ENCODE results near the gene YDJC. TPM values are rescaled to one million over a fixed set of nuclear protein-coding genes. Genes with fewer than 3 reads are reported as not detected.
A peak's percentile ranks its signal among the peaks of the same experiment; 100 is the strongest.

YDJC gene
- total and polyA plus RNA-seq, 9 of the 15 experiments (the other 6 are each of a cell fraction or from before 2014, with no cell fraction given), result 13.5 to 871 (median 164) TPM

DNA sequence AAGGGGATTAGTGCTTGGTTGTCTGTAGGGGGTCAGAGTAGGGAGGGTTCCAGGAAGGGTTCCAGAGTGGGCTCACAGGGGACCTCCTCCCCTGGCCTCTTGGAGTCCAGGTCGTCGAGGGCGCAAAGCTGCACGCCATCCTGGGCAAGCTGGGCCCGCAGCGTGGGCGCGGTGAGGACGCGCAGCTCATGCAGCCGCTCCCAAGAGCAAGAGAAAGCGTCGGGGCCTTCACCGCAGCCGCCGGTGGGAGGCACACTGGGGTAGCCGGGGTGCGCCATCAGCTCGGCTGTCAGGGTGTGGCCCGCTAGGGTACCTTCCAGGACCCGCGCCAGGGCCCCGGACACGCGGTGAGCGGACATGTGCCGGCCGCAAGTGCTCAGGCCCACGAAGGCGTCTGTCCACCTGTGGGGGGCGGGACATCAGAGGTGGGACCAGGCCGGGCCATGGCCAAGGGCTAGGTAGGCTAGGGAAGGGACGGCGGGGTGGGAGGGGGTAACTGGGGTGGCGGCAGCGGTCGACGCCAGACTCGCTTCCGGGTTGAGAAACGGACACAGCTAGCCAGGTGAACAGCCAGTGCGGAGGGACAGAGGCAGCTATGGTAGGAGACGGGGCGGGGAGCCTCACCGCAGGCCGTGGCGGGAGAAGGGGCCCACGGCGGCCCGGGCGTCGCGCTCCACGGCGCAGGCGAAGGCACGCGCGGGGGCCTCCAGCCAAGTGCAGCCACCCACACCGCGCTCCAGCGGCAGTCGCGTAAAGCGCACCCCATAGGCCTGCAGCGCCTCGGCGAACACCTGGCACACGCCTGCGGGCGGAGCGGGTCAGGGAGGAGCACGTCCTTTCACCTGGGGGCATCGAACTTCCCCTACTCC is 1.2 kb downstream of the YDJC start (continued):
- TF ChIP-seq, protein P1, sequence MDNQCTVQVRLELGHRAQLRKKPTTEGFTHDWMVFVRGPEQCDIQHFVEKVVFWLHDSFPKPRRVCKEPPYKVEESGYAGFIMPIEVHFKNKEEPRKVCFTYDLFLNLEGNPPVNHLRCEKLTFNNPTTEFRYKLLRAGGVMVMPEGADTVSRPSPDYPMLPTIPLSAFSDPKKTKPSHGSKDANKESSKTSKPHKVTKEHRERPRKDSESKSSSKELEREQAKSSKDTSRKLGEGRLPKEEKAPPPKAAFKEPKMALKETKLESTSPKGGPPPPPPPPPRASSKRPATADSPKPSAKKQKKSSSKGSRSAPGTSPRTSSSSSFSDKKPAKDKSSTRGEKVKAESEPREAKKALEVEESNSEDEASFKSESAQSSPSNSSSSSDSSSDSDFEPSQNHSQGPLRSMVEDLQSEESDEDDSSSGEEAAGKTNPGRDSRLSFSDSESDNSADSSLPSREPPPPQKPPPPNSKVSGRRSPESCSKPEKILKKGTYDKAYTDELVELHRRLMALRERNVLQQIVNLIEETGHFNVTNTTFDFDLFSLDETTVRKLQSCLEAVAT (IDR thresholded peaks at IDR 0.05), result no peak
- TF ChIP-seq, protein P2, sequence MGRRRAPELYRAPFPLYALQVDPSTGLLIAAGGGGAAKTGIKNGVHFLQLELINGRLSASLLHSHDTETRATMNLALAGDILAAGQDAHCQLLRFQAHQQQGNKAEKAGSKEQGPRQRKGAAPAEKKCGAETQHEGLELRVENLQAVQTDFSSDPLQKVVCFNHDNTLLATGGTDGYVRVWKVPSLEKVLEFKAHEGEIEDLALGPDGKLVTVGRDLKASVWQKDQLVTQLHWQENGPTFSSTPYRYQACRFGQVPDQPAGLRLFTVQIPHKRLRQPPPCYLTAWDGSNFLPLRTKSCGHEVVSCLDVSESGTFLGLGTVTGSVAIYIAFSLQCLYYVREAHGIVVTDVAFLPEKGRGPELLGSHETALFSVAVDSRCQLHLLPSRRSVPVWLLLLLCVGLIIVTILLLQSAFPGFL (CRISPR knock-in tag; IDR thresholded peaks at IDR 0.05), result no peak
- TF ChIP-seq, protein P3, sequence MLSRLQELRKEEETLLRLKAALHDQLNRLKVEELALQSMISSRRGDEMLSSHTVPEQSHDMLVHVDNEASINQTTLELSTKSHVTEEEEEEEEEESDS (CRISPR knock-in tag; IDR thresholded peaks at IDR 0.05), result no peak
- TF ChIP-seq, protein P4, sequence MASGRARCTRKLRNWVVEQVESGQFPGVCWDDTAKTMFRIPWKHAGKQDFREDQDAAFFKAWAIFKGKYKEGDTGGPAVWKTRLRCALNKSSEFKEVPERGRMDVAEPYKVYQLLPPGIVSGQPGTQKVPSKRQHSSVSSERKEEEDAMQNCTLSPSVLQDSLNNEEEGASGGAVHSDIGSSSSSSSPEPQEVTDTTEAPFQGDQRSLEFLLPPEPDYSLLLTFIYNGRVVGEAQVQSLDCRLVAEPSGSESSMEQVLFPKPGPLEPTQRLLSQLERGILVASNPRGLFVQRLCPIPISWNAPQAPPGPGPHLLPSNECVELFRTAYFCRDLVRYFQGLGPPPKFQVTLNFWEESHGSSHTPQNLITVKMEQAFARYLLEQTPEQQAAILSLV (tag; IDR thresholded peaks at IDR 0.05), result no peak
- no peak for TF ChIP-seq TSC22D4 (tag; IDR thresholded peaks at IDR 0.05)
- TF ChIP-seq NFXL1 (CRISPR knock-in tag; IDR thresholded peaks at IDR 0.05), result no peak
- TF ChIP-seq SP1 (CRISPR knock-in tag; IDR thresholded peaks at IDR 0.05), result no peak
- no peak for TF ChIP-seq TEAD1 (CRISPR knock-in tag; IDR thresholded peaks at IDR 0.05)
- TF ChIP-seq, protein P5, sequence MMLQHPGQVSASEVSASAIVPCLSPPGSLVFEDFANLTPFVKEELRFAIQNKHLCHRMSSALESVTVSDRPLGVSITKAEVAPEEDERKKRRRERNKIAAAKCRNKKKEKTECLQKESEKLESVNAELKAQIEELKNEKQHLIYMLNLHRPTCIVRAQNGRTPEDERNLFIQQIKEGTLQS (IDR thresholded peaks at IDR 0.05), result no peak
- TF ChIP-seq, protein P5 (CRISPR knock-in tag; conservative IDR thresholded peaks at IDR 0.05), result no peak; the same call in 1 of the 2 replicates
- no peak for TF ChIP-seq HNRNPLL (IDR thresholded peaks at IDR 0.05; ENCODE audit: low read depth, low read length, poor library complexity, severe bottlenecking)
- TF ChIP-seq, protein P6, sequence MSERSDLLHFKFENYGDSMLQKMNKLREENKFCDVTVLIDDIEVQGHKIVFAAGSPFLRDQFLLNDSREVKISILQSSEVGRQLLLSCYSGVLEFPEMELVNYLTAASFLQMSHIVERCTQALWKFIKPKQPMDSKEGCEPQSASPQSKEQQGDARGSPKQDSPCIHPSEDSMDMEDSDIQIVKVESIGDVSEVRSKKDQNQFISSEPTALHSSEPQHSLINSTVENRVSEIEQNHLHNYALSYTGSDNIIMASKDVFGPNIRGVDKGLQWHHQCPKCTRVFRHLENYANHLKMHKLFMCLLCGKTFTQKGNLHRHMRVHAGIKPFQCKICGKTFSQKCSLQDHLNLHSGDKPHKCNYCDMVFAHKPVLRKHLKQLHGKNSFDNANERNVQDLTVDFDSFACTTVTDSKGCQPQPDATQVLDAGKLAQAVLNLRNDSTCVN (CRISPR knock-in tag; IDR thresholded peaks at IDR 0.05), result no peak
- TF ChIP-seq ZNF165 (CRISPR knock-in tag; IDR thresholded peaks at IDR 0.05; ENCODE audit: borderline replicate concordance), result no peak
- TF ChIP-seq MBD2 (IDR thresholded peaks at IDR 0.05; ENCODE audit: borderline replicate concordance, low read depth), result no peak
- peak; percentile 93 for TF ChIP-seq MYC (IDR thresholded peaks at IDR 0.05; ENCODE audit: low read depth, low read length)
- TF ChIP-seq MYC (CRISPR knock-in tag; IDR thresholded peaks at IDR 0.05; ENCODE audit: borderline replicate concordance, low read depth), result no peak
- TF ChIP-seq, protein P7, sequence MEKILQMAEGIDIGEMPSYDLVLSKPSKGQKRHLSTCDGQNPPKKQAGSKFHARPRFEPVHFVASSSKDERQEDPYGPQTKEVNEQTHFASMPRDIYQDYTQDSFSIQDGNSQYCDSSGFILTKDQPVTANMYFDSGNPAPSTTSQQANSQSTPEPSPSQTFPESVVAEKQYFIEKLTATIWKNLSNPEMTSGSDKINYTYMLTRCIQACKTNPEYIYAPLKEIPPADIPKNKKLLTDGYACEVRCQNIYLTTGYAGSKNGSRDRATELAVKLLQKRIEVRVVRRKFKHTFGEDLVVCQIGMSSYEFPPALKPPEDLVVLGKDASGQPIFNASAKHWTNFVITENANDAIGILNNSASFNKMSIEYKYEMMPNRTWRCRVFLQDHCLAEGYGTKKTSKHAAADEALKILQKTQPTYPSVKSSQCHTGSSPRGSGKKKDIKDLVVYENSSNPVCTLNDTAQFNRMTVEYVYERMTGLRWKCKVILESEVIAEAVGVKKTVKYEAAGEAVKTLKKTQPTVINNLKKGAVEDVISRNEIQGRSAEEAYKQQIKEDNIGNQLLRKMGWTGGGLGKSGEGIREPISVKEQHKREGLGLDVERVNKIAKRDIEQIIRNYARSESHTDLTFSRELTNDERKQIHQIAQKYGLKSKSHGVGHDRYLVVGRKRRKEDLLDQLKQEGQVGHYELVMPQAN (IDR thresholded peaks at IDR 0.05; ENCODE audit: borderline replicate concordance), result no peak
- no peak for TF ChIP-seq ZNF184 (CRISPR knock-in tag; IDR thresholded peaks at IDR 0.05)
- no peak for TF ChIP-seq CBFB (CRISPR knock-in tag; IDR thresholded peaks at IDR 0.05)
- TF ChIP-seq CHD2 (IDR thresholded peaks at IDR 0.05; ENCODE audit: low read depth, low read length), result peak; percentile 55; the same call in 1 of the 2 replicates

All from K562 (cell line).